Airway epithelial cell (primary cell): ENCODE data around the gene GHSR. TPM values are rescaled to one million over a fixed set of nuclear protein-coding genes. Genes with fewer than 3 reads are reported as not detected.

ENCODE experiments used
- total RNA-seq: library from RNA; depleted of rRNA; stranded (reverse); fragments of >200 nt; gene quantifications from 2 replicates; pipeline ENCODE4 v1.2.3, GENCODE V29; 2015

The GHSR gene
- total RNA-seq = not detected in 2 replicates

GRCh38 chr3:172447611-172448579 lies at the start of gene GHSR:
GHSR (minus strand) TSS chr3:172448456; CDS start chr3:172448413, 43 bp downstream.

Other genes starting within 250 kb of the GHSR start
- 30.9 and 37.7 TPM in 2 replicates for gene TNFSF10, start 75.0 kb upstream of the GHSR start, total RNA-seq